HS-5 (cell line): ENCODE data around the gene GLIS2.

Experiments used
- DNase-seq: peaks from one replicate; pipeline ENCODE4 v3.0.0-alpha.2; 2012; ENCODE audit warnings: low read depth

GLIS2 gene

DNA sequence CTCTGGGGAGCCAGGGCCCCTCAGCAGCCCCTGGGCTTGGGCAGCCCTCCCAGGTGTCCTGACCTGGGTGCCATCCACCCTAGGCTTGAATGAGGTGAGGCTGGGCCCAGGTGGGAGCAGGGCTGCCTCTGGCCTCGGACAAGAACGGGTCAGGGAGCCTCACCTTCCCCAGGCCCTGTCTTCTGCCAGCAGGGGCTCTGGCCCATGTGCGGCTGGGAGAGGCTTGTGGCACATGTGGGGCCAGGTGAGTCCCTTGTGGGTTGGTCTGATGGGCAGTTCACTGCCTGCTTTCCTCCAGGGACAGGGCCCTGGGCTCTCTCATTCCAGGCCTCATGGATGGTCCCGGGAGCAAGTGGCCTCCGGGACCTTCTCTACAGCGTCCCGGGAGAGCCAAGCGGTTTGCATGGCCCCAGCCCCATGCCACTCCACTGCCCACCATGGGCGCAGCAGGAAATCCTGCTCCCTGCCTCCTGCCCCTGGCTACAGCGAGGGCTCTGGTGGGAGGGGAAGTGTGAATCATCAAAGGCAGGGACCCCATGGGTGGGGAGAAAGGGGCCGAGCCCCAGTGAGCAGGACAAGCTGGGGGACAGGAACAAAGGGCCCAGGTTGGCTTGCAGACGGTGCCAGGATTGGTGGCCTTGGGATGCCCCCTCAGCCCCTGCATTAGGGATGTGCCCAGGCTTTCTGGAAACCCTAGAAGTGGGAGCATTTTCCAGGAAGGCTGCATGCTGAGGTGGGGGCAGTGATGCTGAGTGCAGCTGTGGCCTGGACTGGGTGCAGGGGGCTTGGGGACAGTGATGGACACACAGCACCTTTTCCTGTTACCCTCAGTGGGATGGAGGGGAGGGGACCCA is 68.0 kb downstream of the GLIS2 start:
- DNase-seq = no peak

DNA sequence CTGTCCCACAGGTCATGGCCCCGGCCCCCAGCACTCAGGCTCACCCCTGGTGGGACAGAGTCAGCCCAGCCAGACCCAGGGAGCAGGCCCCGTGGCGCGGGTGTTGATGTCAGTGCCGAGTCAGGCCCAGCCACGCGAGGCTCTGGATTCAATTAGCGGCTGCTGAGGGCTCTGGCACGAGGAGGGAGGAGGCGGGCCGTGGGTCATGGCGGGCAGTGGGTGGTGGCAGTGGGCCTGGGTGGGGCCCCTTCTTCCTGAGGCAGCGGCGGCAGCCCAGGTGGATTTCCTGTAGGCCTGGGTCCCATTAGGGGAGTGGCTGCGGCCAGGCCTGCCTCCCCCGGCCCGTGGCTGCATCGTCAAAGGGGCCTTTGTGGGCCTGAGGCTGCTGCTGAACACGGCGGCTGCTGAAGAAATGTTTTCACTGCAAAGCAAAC is 68.7 kb downstream of the GLIS2 start:
- DNase-seq = no peak

DNA sequence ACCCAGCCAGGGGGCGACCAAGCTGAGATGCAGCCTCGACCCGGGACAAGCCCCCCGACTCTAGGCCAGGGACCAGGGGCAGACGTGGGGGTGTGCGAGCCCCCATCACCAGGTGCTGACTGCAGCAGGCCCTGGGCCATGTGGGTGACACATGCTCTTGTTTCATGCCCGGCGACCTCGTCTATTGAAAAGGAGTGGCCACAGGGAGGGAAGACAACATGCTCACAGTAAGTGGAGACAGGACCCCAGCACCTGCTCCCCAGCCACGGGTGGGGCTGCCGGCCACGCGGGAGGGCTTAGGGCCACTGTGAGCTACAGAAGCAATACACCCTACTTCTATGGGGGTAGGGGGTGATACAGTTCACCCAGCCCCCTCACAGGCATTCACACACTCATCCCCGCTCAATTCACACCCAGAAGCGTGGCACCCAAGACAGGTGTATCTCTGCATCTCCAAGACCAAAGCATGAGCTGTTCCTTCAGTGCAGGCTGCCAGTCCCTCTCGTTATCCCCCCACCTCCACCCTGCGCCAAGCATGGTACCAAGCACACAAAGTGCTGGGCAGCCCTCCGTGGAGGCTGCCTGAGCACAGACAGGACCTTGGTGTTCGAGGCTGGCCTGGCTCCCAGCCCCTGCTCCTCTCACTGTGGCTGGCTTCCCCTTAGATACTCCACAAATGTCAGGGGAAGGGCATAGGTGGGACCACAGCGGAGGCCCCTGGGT is 69.4 kb downstream of the GLIS2 start:
- DNase-seq = no peak

DNA sequence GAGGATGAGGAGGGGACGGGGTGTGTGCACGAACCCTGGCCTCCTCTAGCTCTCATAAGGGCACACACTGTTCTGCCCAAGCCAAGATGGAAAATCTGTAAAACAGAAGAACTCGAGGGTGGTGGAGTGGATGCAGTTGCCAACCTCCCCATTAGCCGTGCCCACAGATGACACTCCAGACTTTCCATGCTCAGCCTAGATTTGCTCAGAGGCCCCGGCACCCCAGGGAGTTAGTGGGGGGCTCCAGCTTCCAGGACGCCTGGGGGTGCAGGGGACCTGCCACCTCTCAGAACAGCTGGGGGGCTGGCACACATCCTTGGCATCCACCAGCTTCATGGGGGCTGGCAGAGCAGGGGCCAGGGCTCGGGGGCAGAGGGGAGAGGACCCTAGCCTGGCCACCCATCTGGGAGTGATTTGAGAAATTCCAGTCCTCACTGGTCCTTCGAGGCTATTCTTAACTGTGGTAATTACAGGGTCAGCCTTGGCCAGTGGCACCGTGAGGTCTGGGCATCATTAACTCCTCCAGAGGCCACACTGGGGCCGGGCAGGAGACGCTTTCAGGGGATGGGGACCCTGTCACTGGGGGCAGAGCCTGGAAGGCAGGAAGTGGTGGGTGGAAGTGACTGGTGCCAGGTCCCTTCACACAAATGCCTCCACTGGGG is 70.1 kb downstream of the GLIS2 start:
- no peak for DNase-seq

DNA sequence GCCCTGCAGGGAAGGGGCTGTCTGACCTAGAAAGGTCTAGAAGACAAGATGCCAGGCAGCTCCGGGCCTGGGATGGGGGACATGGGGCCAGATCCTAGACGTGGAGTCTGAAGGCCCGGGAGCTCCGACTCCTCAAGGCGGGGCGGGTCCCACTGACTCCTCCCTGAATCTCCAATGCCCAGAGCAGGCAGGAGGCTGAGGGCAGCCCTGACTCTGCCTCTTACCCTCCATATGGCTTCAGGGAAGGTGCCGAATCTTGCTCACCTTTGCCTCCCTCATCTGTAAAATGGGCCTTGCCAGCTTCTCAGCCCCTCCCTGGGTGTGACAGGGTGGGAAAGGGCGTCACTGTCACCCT is 70.6 kb downstream of the GLIS2 start:
- DNase-seq = no peak

DNA sequence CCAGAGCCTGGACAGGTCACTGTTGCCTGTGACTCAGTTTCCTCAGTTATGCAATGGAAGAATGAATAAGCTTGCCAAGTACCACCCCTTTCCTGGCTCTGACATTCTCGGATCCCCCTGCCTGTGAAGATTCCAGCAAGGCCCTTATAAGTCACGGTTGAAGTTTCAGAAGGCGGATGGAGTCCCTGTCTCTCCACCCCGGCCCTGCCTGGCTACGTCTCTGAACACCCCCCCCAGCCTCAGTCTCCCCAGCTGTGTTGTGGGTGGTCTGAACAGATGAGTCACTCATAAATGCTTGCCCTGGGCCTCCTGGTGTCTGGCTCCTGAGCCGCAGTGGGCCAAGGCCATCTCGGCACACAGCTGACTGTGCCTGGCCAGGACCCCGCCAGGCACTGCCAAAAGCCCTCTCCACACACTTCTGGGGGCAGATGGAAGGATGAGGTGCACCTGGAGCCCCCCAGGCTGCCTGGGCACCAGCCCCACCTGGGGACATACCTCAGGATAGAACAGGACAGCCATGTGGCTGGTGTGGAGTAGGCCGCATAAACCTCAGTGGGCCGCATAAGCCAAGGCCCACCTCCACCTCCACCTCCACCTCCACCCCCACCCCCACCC is 71.2 kb downstream of the GLIS2 start:
- DNase-seq = no peak

DNA sequence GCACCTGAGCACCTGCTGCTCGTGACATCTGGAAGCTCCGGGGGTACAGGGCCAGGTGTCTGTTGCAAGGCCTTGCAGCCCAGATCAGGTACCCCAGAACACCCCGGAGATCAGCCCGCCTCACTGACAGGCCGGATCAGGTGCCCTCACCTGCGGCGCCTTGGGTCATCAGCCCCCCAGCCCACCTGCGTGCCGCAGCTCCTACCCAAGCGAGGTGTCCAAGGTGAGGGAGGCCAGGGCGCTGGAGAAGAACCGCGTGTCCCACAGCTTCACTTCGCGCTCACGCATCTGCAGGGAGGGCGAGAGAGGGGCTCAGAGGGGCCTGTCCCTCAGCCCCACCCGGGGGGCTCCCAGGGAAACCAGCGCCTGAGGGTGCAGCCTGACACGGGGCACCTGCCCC is 71.9 kb downstream of the GLIS2 start:
- no peak for DNase-seq

DNA sequence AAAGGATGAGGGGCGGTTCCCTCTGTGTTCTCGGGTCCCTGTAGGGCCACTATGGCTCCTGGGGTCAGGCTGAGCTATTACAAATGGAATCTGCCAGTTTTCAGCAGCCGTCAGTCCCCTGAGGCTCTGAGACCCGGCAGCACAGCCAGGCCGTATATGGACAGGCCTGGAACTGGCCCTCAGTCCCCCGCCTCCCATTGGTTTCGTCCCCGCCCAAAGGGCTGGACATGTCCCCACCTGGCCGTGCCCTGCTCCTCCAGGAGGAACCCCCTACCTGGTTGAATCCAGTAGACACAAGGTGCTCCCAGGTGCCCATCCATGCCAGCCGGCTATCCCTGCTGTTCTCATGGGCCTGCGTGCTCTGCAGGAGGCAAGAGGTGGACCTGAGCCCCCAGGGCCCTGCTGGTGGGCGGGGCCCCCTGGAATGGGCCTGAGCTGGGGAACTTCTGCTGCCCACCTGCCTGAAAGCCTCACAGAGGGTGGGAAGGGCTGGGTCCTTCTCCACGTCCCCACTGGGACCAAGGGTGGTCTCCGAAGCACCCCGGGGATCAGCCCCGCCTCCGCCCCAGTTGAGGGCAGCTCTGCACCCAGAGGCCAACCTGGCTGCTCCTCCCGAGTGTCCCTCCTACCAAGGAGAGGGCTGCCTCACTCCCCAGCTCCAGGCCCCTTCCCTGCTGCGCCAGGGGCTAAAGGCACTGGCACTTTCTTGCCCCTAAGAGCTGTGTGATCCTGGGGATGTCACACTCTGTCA is 72.6 kb downstream of the GLIS2 start:
- no peak for DNase-seq
